Right kidney (tissue), 9 donors: Measurements from ENCODE around the gene HDDC3.
A peak's percentile ranks its signal among the peaks of the same experiment; 100 is the strongest.

ENCODE experiments used
- DNase-seq: peaks from one replicate; pipeline ENCODE4 v3.0.0-alpha.2; 2016
- long read RNA-seq, 8 donors: transcript quantifications; one replicate each; lab custom pipeline, GENCODE V29; 2026

HDDC3 gene, protein sequence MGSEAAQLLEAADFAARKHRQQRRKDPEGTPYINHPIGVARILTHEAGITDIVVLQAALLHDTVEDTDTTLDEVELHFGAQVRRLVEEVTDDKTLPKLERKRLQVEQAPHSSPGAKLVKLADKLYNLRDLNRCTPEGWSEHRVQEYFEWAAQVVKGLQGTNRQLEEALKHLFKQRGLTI
- long read RNA-seq, donor 1, full-length matches to known transcripts: 15 of 15 reads
- long read RNA-seq, donor 1, partial matches to known transcripts: 0 of 15 reads
- long read RNA-seq, donor 1, other reads (novel, unspliced or antisense): 0 of 15 reads
- long read RNA-seq, donor 2, transcript HDDC3-202 (4 exons, 1,880 nt): major isoform, 5 of 5 reads
- long read RNA-seq, donor 2, partial matches to known transcripts: 0 of 5 reads
- long read RNA-seq, donor 2, other reads (novel, unspliced or antisense): 0 of 5 reads
- long read RNA-seq, donor 3, transcript HDDC3-202 (4 exons, 1,880 nt): major isoform, 6 of 6 reads
- long read RNA-seq, donor 3, partial matches to known transcripts: 0 of 6 reads
- long read RNA-seq, donor 3, other reads (novel, unspliced or antisense): 0 of 6 reads
- long read RNA-seq, donor 4, full-length matches to known transcripts: 6 of 6 reads
- long read RNA-seq, donor 4, partial matches to known transcripts: 0 of 6 reads
- long read RNA-seq, donor 4, other reads (novel, unspliced or antisense): 0 of 6 reads
- long read RNA-seq, donor 5, full-length matches to known transcripts: 11 of 30 reads
- long read RNA-seq, donor 5, partial matches to known transcripts: 19 of 30 reads
- long read RNA-seq, donor 5, other reads (novel, unspliced or antisense): 0 of 30 reads
- long read RNA-seq, donor 6, full-length matches to known transcripts: 11 of 11 reads
- long read RNA-seq, donor 6, partial matches to known transcripts: 0 of 11 reads
- long read RNA-seq, donor 6, other reads (novel, unspliced or antisense): 0 of 11 reads
- long read RNA-seq, donor 7: 0 reads
- long read RNA-seq, donor 8, transcript HDDC3-202 (4 exons, 1,880 nt): major isoform, 14 of 15 reads
- long read RNA-seq, donor 8, partial matches to known transcripts: 0 of 15 reads
- long read RNA-seq, donor 8, other reads (novel, unspliced or antisense): 0 of 15 reads

DNA sequence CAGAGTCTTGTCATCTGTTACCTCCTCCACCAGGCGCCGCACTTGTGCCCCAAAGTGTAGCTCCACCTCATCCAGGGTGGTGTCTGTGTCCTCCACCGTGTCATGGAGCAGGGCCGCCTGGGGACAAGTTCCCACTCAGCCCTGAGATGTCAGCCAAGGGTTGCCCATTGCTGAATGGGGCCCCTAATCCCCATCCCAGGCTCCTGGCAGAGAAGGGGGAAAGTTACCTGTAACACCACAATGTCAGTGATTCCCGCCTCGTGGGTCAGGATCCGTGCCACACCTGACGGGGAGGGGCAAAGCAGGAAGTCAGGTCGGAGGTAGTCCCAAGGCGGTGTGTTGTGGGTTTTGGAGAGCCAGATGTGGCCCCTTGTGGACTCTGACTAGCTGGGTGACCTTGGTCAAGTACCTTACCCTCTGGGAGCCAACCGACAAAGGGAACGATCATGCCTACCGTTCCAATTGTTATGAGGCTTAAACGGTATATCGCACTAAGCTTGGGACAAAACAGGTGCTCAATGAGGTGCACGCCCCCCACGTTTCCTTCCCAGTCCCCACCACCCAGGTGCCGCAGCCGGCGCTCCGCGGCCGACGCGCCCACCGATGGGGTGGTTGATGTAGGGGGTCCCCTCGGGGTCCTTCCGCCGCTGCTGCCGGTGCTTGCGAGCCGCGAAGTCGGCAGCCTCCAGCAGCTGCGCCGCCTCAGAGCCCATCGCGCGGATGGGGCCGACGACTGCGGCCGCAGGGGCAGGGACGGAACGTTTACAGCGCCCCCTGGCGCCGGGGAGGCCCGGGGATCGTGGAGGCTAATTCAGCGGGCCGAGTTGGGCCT is at the start of gene HDDC3:
TSS of gene HDDC3 (minus strand) at position 722 of the 832 bp plus-strand sequence. CDS start at position 713, 9 bp downstream.
- peak; percentile 87 for DNase-seq

DNA sequence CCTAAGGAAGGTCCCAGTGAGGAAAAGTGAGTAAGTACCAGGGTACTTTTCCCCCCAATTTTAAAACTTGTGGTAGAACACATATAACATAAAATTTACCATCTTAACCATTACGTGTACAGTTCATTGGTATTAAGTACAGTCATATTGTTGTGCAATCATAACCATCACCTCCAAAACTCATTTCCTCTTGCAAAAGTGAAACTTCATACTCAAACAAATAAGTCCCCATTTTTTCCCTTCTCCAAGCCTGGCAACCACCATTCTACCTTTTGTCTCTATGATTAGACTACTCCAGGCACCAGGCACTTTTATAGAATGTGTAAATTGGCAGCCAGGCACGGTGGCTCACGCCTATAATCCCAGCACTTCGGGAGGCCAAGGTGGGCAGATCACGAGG is 49.8 kb upstream of the HDDC3 start:
- no peak for DNase-seq

DNA sequence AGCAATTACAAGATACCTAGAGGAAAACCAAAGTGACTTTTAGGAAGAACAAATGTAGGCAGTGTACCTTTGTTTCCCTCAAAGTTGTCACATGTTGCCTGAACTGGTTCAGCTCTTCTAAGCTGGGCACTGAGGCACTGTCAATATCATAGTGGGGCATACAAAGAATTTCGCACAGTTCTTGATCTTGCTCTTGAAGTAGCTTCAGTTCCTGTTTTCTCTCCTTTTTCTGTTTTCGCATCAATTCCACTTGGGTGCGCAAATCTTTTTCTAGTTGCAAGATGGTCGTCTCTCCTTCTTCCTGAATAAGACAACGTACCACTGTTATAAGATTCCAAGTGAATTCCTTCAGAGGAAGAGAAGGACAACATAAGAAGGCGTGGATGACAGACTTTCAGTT is 49.3 kb upstream of the HDDC3 start:
- no peak for DNase-seq

DNA sequence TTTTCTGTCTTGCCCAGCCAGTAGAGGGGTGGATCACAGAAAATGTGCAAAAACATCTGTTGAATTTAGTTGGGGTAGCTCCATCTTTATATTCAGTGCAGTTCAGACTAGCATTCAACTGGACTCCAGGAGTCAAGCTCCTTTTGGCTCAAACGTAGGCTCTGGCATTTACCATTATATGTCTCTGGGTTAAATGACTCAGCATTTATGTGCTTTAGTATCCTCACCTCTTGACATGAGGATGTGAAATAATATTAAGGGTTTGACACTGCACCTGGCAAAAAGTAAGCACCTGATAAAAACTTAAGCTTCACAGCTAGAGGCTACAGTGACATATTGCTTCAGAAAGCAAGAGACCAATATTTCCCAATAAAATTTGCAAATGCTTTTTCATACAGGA is 47.2 kb upstream of the HDDC3 start:
- DNase-seq: no peak

DNA sequence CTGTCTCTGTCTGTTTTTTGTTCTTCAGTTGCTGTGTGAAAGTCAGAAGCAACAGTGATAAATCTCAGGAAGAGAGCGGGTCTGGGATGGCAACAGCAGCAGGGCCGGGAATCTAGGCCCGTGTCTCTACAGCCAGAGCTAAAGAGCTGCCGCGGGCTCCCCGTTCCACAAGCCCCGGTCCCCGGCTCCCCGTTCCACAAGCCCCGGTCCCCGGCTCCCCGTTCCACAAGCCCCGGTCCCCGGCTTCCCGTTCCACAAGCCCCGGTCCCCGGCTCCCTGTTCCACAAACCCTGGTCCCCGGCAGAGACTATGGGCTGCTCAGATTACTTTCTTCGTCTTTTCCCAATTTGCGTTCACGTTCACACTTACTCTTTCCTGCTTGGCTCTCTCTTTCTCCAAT is 41.9 kb upstream of the HDDC3 start:
- DNase-seq: no peak

DNA sequence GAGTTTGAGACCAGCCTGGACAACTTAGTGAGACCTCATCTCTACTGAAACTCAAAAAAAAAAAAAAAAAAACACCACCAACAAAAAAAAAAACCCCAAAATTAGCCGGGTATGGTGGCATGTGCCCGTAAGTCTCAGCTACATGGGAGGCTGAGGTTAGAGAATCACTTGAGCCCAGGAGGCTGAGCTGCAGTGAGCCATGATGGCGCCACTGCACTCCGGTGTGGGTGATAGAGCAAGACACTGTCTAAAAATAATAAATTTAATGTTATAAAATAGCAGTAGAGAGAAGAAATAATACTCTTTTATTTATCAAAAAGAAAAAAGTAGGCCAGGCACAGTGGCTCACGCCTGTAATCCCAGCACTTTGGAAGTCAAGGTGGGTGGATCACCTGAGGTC is 39.8 kb upstream of the HDDC3 start:
- DNase-seq: no peak

DNA sequence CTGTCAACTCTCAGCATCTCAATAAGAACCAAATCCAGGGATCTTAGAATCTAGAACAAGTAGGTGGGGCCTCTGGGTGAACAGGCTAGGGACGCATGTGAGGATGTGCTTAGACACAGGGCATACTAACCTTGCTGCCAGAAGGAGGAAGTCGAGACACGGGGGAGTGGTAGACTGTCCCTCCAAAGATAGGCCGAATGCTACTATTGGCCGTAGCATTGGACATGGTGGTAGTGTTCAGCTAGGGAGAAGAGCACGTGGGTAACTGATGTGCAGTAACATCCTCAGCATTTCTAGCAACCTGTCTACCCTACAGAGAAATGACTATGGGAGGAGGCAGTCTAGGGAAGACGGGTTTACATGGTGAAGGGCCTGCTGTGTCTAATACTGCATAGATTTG is 37.9 kb upstream of the HDDC3 start:
- DNase-seq: no peak

DNA sequence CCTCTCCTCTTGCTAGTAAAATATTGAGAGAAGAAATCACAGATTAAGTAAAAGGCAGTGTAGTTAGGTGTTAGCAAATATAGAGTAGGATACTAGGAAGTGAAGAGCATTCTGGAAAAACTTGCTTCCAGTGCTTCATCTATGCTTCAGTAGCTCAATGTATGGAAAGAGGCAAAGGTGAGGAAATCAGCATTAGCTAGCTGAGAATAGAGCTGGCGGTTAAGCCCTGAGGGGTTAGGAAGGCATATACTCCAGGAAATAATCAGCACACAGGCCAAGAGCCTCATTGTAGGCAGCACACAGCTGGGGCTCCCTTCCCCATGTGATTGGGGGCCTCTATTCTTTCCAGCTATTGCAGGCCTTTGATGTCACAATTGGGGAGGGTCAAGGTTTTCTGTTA is 36.1 kb upstream of the HDDC3 start:
- DNase-seq: no peak

DNA sequence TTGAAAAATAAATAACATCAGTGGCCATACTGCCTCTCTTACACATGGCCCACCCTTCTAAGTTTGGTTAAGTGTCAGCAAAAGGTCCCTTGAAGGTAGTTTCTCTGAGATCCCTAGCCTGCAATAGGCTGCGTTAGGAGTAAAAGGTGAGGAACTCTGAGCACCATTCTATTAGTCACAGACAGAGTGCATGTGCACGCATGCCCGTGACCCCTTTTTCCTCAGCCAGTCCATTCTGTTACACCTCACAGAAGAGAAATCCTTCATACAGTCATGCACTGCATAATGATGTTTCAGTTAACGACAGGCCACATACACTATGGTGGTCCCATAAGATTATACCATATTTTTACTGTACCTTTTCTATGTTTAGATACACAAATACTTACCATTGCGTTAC is 34.9 kb upstream of the HDDC3 start:
- DNase-seq: no peak

DNA sequence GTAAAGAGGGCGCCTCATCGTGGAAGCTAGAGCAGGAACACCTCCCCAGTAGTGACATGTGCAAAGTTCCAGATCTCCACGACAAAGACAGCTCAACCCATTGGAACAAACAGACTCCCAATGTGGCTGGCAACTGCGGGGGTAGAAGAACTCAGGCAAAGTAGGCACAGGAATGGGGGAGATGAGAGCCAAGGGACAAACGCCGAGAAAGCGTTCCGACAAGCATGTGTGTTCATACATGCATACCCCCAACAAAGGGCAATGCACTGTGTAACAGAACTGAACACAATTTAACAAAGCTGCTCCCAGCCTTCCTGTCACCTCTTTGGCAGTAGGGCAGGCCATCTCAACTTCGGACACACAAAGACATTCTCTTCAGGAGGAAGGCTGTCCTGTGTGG is 33.9 kb upstream of the HDDC3 start:
- DNase-seq: no peak

DNA sequence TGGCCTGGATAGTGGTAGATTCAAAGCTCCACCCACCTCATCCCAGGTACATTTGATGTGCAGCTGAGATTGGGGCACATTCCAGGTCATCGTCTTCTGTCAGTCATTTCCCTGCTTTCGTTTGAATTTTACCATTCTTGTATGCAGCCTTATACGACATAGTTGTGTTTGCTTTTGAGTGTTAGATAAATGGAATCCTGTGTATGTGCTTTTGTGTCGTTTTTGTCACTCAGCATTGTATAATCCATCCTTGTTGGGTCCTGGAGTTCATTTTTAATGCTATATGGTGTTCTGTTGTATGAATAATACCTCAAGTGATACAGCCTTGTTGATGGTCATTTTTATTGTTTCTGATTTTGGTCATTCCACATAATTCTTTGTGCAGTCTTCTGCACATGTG is 29.7 kb upstream of the HDDC3 start:
- DNase-seq: no peak

DNA sequence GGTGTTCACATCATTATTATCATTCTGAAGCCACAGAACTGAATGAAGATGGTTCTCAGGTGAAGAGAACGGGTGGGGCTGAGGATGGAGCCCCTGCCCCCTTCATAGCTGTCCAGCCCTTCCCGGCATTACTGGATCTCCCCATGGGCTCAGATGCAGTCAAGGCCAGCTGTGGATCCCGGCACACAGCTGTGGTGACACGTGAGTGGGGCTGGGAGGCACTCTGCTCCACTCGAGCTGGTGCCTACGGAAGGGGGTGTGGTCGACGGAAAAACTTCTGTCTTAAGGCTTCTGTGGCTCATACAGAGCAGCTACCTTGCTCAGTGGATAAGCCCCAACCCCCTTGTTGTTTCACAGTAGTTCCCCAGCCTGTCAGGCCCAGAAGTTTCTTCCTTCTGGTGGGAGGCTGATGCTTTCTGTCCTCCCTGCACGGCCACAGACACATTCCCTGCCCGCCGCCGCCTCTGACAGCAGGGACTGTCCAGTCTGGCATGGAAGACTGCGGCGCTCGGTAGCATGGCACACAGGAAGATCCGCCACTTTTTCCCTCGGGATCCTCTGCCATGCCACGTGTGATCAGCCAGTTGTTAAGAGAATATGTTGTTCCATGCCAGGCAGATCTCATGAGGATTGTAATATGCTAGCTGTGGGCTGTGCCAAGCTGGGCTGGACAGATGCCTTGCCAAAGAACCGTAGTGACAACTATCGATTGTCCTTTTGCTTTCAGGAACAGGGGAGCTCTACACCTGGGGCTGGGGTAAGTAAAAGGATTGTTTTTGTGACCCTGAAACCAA is 28.1 kb upstream of the HDDC3 start:
- no peak for DNase-seq

DNA sequence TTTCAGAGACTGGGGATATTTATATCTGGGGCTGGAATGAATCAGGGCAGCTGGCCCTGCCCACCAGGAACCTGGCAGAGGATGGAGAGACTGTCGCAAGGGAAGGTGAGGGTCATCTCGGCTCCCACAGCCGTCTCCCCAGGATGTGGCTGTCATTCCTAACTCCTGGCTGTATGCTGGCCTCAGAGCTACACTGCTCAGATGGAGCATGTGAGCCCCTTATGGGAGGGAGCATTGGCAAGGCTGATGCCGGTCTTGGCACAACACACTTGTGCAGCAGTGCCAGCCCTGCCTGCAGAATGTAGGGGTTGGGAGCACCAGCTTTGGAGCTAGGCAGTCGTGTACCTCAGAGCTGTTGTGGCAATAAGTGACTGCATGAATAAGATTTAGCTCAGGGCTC is 27.5 kb upstream of the HDDC3 start:
- no peak for DNase-seq

DNA sequence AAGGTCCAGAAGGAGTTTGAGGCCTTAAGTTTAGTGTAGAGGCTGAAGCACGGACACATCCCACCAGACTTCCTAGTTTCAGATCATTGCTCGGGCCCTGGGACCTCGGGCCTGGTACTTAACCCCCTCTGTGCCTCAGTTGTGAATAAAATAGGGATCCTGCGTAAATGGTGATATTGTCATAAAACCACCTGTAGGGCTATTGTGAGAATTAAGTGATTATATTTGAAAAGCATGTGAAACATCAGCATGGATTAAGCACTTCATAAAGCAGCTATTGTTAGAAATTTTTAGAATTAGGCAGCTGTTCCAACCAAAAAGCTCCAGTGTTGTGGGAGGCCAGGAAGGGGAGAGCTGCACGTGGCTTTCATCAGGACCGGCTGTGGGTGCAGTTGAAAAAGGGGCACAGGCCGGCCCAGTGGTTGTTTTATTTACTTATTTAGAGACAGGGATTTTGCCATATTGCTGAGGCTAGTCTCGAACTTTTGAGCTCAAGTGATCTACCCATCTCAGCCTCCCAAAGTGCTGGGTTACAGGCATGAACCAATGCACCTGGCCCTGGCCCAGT is 26.8 kb upstream of the HDDC3 start:
- no peak for DNase-seq

DNA sequence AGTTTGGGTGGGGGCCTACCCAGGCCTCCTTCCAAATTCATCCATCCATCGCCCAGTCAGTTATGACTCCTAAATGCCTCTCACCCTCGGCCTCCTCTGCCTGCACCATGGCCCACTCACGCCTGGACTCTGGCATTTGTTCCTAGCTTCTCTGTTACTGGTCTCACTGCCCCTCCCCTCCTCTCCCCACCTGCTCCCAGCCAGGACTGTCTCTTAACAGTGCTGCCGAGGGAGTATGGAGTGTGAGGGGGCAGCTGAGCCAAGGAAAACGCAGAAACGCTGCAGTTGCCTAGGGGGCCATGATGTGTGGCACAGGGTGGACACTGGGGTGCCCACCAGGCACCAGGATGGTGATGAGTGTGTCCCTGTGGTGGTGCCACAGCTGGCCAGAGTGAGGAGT is 25.4 kb upstream of the HDDC3 start:
- no peak for DNase-seq

DNA sequence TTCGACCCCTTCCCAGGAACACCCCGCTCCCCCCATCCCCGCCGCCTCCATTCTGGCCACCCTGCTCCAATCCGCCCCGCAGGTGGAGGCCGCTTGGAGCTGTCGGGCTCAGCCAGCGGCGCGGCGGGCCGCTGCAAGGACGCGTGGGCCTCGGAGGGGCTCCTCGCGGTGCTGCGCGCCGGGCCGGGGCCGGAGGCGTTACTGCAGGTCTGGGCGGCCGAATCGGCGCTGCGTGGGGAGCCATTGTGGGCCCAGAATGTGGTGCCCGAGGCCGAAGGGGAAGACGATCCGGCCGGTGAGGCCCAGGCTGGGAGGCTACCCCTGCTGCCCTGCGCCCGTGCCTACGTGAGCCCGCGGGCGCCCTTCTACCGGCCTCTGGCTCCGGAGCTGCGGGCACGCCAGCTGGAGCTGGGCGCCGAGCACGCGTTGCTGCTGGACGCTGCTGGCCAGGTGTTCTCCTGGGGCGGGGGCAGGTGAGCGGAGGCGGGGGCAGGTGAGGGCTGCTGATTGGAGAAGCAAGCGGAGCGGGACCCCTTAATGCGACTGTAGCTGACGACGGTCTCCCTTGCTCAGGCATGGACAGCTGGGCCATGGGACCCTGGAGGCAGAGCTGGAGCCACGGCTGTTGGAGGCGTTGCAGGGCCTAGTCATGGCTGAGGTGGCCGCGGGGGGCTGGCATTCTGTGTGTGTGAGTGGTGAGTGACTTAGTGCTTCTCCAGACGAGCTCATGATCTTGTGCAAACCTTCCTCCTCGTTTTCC is 24.9 kb upstream of the HDDC3 start:
- DNase-seq: peak; percentile 81

DNA sequence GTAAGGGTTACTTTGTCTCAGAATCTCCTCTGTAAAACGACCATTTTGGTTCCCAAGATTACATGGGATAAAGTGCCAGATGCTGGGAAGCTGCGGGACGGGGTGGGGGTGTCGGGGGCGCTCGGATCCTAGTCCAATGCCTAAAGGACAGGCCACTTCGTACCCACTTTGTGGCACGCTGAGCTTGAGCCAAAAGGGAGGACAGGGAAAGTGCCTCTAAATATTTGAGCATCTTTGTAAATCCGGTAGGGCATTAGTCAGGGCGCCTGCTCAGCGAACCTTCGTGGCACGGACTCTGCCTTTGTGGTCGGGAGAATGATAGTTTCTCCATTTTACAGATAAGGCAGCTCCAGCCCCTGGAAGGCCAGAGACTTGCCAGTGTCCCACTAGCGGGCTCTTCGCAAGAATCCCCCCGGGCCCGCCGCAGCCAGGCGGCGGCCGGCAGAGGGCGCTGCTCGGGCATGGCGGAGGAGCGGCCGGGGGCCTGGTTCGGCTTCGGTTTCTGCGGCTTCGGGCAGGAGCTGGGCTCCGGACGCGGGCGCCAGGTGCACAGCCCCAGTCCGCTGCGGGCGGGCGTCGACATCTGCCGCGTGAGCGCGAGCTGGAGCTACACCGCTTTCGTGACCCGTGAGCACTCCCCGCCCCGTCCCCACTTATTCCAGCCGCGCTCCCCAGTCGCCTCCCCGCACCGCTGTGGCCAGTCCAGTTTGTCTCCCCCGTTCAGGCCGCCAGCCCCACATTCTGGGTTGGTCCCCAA is 24.1 kb upstream of the HDDC3 start:
- peak; percentile 88 for DNase-seq

DNA sequence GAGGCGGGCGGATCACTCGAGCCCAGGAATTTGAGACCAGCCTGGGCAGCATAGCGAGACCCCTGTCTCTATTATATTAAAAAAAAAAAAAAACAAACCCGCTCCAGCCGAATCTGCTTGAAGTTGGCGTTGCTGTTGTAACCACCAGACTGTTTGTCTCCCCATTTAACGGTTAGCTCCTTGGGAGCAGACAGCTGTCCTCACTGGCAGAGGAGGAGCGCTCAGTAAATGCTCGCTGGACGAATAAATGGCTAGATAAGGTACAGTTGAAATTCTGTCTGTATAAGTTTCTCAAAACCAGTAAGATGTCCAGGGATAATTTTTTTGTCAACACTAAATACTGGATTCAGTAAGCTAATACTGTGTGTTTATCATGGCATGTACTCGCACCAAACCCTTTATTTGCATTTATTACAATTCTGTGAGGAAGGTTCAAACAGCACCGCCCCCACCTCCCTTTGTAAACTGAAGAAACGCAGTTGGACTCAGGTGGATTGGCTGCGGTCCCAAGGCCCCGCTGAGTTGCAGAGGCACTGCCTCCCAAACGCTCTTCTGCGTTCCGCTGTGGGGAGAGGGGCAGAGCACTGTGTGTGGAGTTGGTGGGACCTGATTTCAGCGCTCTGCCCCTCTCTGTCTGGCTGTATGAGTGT is 23.4 kb upstream of the HDDC3 start:
- no peak for DNase-seq
